Neuronal stem cell (in vitro differentiated cells): ENCODE results near the gene CHST12.
A peak's percentile ranks its signal among the peaks of the same experiment; 100 is the strongest.

ENCODE experiments used
- DNase-seq: peaks from one replicate; pipeline ENCODE4 v3.0.0-alpha.2; 2013; ENCODE audit warnings: low spot score
- H2AFZ ChIP-seq: one replicate; pipeline ENCODE4 v1.6.1; 2013; ENCODE audit warnings: mild to moderate bottlenecking, low read length, inconsistent platforms
- H2AK5ac ChIP-seq: 2 replicates; pipeline ENCODE4 v1.6.1; 2013; ENCODE audit warnings: low read depth, mild to moderate bottlenecking, inconsistent platforms, low read length, moderate library complexity, mixed read lengths
- H2BK120ac ChIP-seq: 2 replicates; pipeline ENCODE4 v1.6.1; 2013; ENCODE audit warnings: low read depth, mild to moderate bottlenecking, inconsistent platforms, low read length, moderate library complexity, mixed read lengths
- H2BK12ac ChIP-seq: one replicate; pipeline ENCODE4 v1.6.1; 2013; ENCODE audit warnings: low read length, inconsistent platforms
- H2BK15ac ChIP-seq: 2 replicates; pipeline ENCODE4 v1.6.1; 2013; ENCODE audit warnings: mild to moderate bottlenecking, low read length, inconsistent platforms, mixed read lengths
- H2BK5ac ChIP-seq: one replicate; pipeline ENCODE4 v1.6.1; 2013; ENCODE audit warnings: inconsistent platforms, mild to moderate bottlenecking, low read length, moderate library complexity
- H3K14ac ChIP-seq: one replicate; pipeline ENCODE4 v1.6.1; 2013; ENCODE audit warnings: low read length, inconsistent platforms
- H3K18ac ChIP-seq: 2 replicates; pipeline ENCODE4 v1.6.1; 2013; ENCODE audit warnings: low read length, inconsistent platforms
- H3K23ac ChIP-seq: 2 replicates; pipeline ENCODE4 v1.6.1; 2013; ENCODE audit warnings: low read depth, mild to moderate bottlenecking, mixed read lengths, low read length, inconsistent platforms; ENCODE audit not compliant: poor library complexity
- H3K27ac ChIP-seq: replicated peaks from 3 replicates; pipeline ENCODE4 v1.5.1; 2013; ENCODE audit warnings: low read length, inconsistent platforms
- H3K27me3 ChIP-seq, 3 experiments: 2 replicates each; pipeline ENCODE4 v1.6.1; 2013; ENCODE audit warnings: low read length in 3 of 3, mild to moderate bottlenecking in 2 of 3, inconsistent platforms in 1 of 3, low read depth in 1 of 3, mixed read lengths in 1 of 3, moderate library complexity in 1 of 3; ENCODE audit not compliant: control insufficient read depth in 3 of 3, insufficient read depth in 3 of 3
- H3K36me3 ChIP-seq, 2 donors: replicated peaks in 1 of 2; 2 replicates each; pipeline ENCODE4 v1.6.1; 2013; ENCODE audit warnings: low read length in 2 of 2; ENCODE audit not compliant: control insufficient read depth in 2 of 2, insufficient read depth in 2 of 2
- H3K4ac ChIP-seq: 2 replicates; pipeline ENCODE4 v1.6.1; 2013; ENCODE audit warnings: inconsistent platforms, mild to moderate bottlenecking, low read length, moderate library complexity
- H3K4me1 ChIP-seq, 2 donors: 1 replicate in 1 of 2; 2 replicates in 1 of 2; pipeline ENCODE4 v1.6.1; 2013; ENCODE audit warnings: low read length in 2 of 2, low read depth in 1 of 2; ENCODE audit not compliant: control insufficient read depth in 2 of 2, insufficient read depth in 1 of 2
- H3K4me2 ChIP-seq: one replicate; pipeline ENCODE4 v1.6.1; 2013; ENCODE audit warnings: mild to moderate bottlenecking, low read length, inconsistent platforms; ENCODE audit not compliant: insufficient read depth, poor library complexity, severe bottlenecking
- H3K4me3 ChIP-seq, 2 donors: 2 replicates each; pipeline ENCODE4 v1.5.1; 2013; ENCODE audit warnings: low read length in 2 of 2, mild to moderate bottlenecking in 2 of 2, inconsistent platforms in 1 of 2, moderate library complexity in 1 of 2
- H3K79me1 ChIP-seq: one replicate; pipeline ENCODE4 v1.6.1; 2013; ENCODE audit warnings: low read depth, mild to moderate bottlenecking, inconsistent platforms, low read length, moderate library complexity
- H3K9ac ChIP-seq: one replicate; pipeline ENCODE4 v1.6.1; 2013; ENCODE audit warnings: mild to moderate bottlenecking, low read depth, low read length, inconsistent platforms; ENCODE audit not compliant: poor library complexity
- H3K9me3 ChIP-seq, 2 donors: replicated peaks in 1 of 2; 2 replicates each; pipeline versions ENCODE3 to v1.6.1; 2013; ENCODE audit warnings: low read length in 2 of 2, mild to moderate bottlenecking in 2 of 2, inconsistent platforms in 1 of 2, low read depth in 1 of 2, mixed read lengths in 1 of 2, moderate library complexity in 1 of 2; ENCODE audit not compliant: control insufficient read depth in 2 of 2, insufficient read depth in 1 of 2
- H4K8ac ChIP-seq: one replicate; pipeline ENCODE4 v1.6.1; 2013; ENCODE audit warnings: low read depth, mild to moderate bottlenecking, inconsistent platforms, low read length, moderate library complexity
- H4K91ac ChIP-seq: one replicate; pipeline ENCODE4 v1.6.1; 2013; ENCODE audit warnings: low read length, low read depth, mild to moderate bottlenecking, inconsistent platforms; ENCODE audit not compliant: poor library complexity
- WGBS, 2 donors: extraction: QIAGEN DNeasy Blood & Tissue Kit; methylation state at CpG; one replicate each; pipeline ENCODE4 v1.1.7; 2013; ENCODE audit warnings: missing lambda C conversion rate in 2 of 2, mixed read lengths in 1 of 2; ENCODE audit not compliant: insufficient read length in 2 of 2, insufficient replicate concordance in 1 of 2; ENCODE audit errors: extremely low coverage in 2 of 2; 5-methylcytosine and 5-hydroxymethylcytosine counted together

Gene CHST12

DNA sequence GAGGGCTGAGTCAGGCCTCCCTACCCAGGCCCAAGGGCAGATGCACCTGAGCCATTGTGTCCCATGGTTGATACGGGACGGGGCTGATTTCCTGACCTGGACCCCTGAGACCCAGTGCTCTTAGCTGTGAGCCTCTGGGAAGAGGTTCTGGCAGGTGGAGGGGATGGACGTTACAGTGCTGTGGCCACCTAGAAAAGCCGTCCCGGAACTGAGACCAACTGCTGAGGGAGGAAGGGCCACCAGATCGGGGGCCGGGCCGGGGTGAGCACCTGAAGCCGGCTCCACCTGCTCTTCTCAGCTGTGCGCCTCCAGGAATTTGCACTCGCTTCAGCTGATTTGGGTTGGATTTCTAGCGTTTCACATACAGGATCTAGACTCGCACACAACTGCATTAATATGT is 35.4 kb downstream of the CHST12 start:
- Histone ChIP-seq H3K4me1 (no peaks in the 10 kb centered on the region), H3K4me2 (no peak overlapping the region), H3K4me3 (no peak overlapping the region), H2BK5ac (no peak overlapping the region), H2BK15ac (no peak overlapping the region), H3K9me3 (no peaks in the 10 kb centered on the region), H4K8ac (no peak overlapping the region), H3K14ac (no peak overlapping the region), H4K91ac (no peak overlapping the region), H3K79me1 (peaks cover 2% of the 10 kb centered on the region), H3K36me3 (peaks cover 0 to 19% of the 10 kb centered on the region in 2 donors), H3K9ac (no peak overlapping the region), H3K18ac (peak overlapping the region; percentile 87), H2BK120ac (no peak overlapping the region), H3K27me3 (no peaks in the 10 kb centered on the region), H3K27ac (no peak overlapping the region), H2AFZ (no peak overlapping the region), H3K23ac (no peak overlapping the region), H2AK5ac (no peak overlapping the region), H3K4ac (no peak overlapping the region), H2BK12ac (no peak overlapping the region)
- no CpG with 5 or more reads among the region's 13 CpGs for WGBS, 2 donors
- no peak for DNase-seq

- Histone ChIP-seq H3K9me3 (no peaks in the 10 kb centered on the region), H3K4me2 (no peak overlapping the region), H3K27ac (no peak overlapping the region), H4K91ac (no peak overlapping the region), H2BK5ac (no peak overlapping the region), H3K14ac (no peak overlapping the region), H3K18ac (peak overlapping the region; percentile 9), H3K4me3 (no peak overlapping the region), H2BK12ac (no peak overlapping the region), H3K9ac (no peak overlapping the region), H2BK120ac (no peak overlapping the region), H3K27me3 (no peaks in the 10 kb centered on the region), H2AFZ (no peak overlapping the region), H3K36me3 (peaks cover 0 to 4% of the 10 kb centered on the region in 2 donors), H4K8ac (no peak overlapping the region), H3K4me1 (no peaks in the 10 kb centered on the region), H2BK15ac (no peak overlapping the region), H2AK5ac (no peak overlapping the region), H3K79me1 (peaks cover 2% of the 10 kb centered on the region), H3K4ac (no peak overlapping the region), H3K23ac (no peak overlapping the region)
- no peak for DNase-seq
- no CpG with 5 or more reads among the region's 21 CpGs for WGBS, 2 donors
These were observed 37.3 kb downstream of the CHST12 start for GRCh38 chr7:2440608-2441245.

GRCh38 chr7:2441430-2442058 is 38.1 kb downstream of the CHST12 start:
- whole genome bisulfite sequencing, 2 donors = no CpG with 5 or more reads among the region's 5 CpGs
- H3K18ac ChIP-seq = no peak overlapping the region
- no peak overlapping the region for H3K23ac ChIP-seq
- no peaks in the 10 kb centered on the region for H3K9me3 ChIP-seq
- no peak overlapping the region for H3K9ac ChIP-seq
- DNase-seq = no peak
- no peak overlapping the region for H2BK5ac ChIP-seq
- H2BK12ac ChIP-seq = no peak overlapping the region
- H3K36me3 ChIP-seq = no peaks in the 10 kb centered on the region
- no peak overlapping the region for H3K4ac ChIP-seq
- no peak overlapping the region for H2AFZ ChIP-seq
- H2BK15ac ChIP-seq = no peak overlapping the region
- no peak overlapping the region for H2BK120ac ChIP-seq
- no peak overlapping the region for H4K8ac ChIP-seq
- no peak overlapping the region for H2AK5ac ChIP-seq
- no peaks in the 10 kb centered on the region for H3K27me3 ChIP-seq
- H3K79me1 ChIP-seq = peaks cover 2% of the 10 kb centered on the region
- no peaks in the 10 kb centered on the region for H3K4me1 ChIP-seq
- H3K4me3 ChIP-seq = no peak overlapping the region
- no peak overlapping the region for H3K4me2 ChIP-seq
- no peak overlapping the region for H4K91ac ChIP-seq
- H3K27ac ChIP-seq = no peak overlapping the region
- H3K14ac ChIP-seq = no peak overlapping the region

- WGBS, 2 donors = no CpG with 5 or more reads among the region's 9 CpGs
- Histone ChIP-seq H2BK12ac (no peak overlapping the region), H3K9ac (no peak overlapping the region), H3K4me3 (no peak overlapping the region), H3K27me3 (no peaks in the 10 kb centered on the region), H3K18ac (no peak overlapping the region), H3K4me1 (peaks cover 0 to 2% of the 10 kb centered on the region in 2 donors), H4K91ac (no peak overlapping the region), H2BK15ac (no peak overlapping the region), H3K4me2 (no peak overlapping the region), H2BK120ac (no peak overlapping the region), H3K27ac (no peak overlapping the region), H2AFZ (no peak overlapping the region), H2AK5ac (no peak overlapping the region), H3K23ac (no peak overlapping the region), H3K9me3 (no peaks in the 10 kb centered on the region), H3K14ac (no peak overlapping the region), H4K8ac (no peak overlapping the region), H3K36me3 (no peaks in the 10 kb centered on the region), H3K4ac (no peak overlapping the region), H2BK5ac (no peak overlapping the region), H3K79me1 (no peaks in the 10 kb centered on the region)
- DNase-seq = no peak
These were observed 40.1 kb downstream of the CHST12 start for GRCh38 chr7:2443491-2443890.
